ENCODE data around the gene AGBL5.
A peak's percentile ranks its signal among the peaks of the same experiment; 100 is the strongest.

The AGBL5 gene

GRCh38 chr2:27024188-27024587 lies 27.3 kb upstream of the AGBL5 start:
- no peak for DNase-seq

- no peak for DNase-seq
These were observed 26.7 kb upstream of the AGBL5 start for GRCh38 chr2:27024812-27025211.

- no peak for DNase-seq
These were observed 26.1 kb upstream of the AGBL5 start for GRCh38 chr2:27025281-27025800.

- no peak for DNase-seq
These were observed 25.3 kb upstream of the AGBL5 start for GRCh38 chr2:27025861-27026851.

- DNase-seq: no peak
These were observed 24.2 kb upstream of the AGBL5 start for GRCh38 chr2:27027211-27027651.

- no peak for DNase-seq
These were observed 22.4 kb upstream of the AGBL5 start for GRCh38 chr2:27029051-27029450.

- DNase-seq: peak; percentile 81
These were observed 18.8 kb upstream of the AGBL5 start, which contains the start of gene TMEM214 for GRCh38 chr2:27032495-27033252. TMEM214 (plus strand) TSS chr2:27032965; CDS start chr2:27033016, 51 bp downstream.

GRCh38 chr2:27033253-27033852 lies 18.1 kb upstream of the AGBL5 start:
- DNase-seq: no peak

GRCh38 chr2:27038012-27038411 lies 13.5 kb upstream of the AGBL5 start:
- no peak for DNase-seq

- no peak for DNase-seq
These were observed 12.7 kb upstream of the AGBL5 start for GRCh38 chr2:27038631-27039339.

- DNase-seq: no peak
These were observed 12.0 kb upstream of the AGBL5 start for GRCh38 chr2:27039426-27039825.

GRCh38 chr2:27039871-27040270 lies 11.6 kb upstream of the AGBL5 start:
- no peak for DNase-seq

GRCh38 chr2:27040282-27040681 lies 11.2 kb upstream of the AGBL5 start:
- DNase-seq: no peak

- DNase-seq: peak; percentile 66
These were observed 9.7 kb upstream of the AGBL5 start for GRCh38 chr2:27041752-27042151.

GRCh38 chr2:27042159-27042661 lies 9.3 kb upstream of the AGBL5 start:
- no peak for DNase-seq

GRCh38 chr2:27042985-27043634 lies 8.4 kb upstream of the AGBL5 start:
- no peak for DNase-seq

GRCh38 chr2:27049422-27050280 lies 1.8 kb upstream of the AGBL5 start:
- DNase-seq: no peak

- DNase-seq: peak; percentile 76
These were observed 1.0 kb upstream of the AGBL5 start for GRCh38 chr2:27050281-27050995.

GRCh38 chr2:27051902-27052645 lies 606 bp downstream of the AGBL5 start:
- peak; percentile 46 for DNase-seq
